ENCODE measurements around the gene CPN2. TPM values are rescaled to one million over a fixed set of nuclear protein-coding genes. Genes with fewer than 3 reads are reported as not detected.

Gene CPN2
- total RNA-seq, 1 donor: not detected

GRCh38 chr3:194368918-194369317, 17.8 kb upstream of the CPN2 start:
- H3K4me3 ChIP-seq (ENCODE audit: low read depth, low read length): no peak overlapping the region
- no peak for TF ChIP-seq CTCF (IDR thresholded peaks at IDR 0.05; ENCODE audit: insufficient read depth, low read length)
- no peak for DNase-seq (ENCODE audit: low read depth)

GRCh38 chr3:194367992-194368841, 17.1 kb upstream of the CPN2 start:
- no peak for TF ChIP-seq CTCF (IDR thresholded peaks at IDR 0.05; ENCODE audit: insufficient read depth, low read length)
- no peak overlapping the region for H3K4me3 ChIP-seq (ENCODE audit: low read depth, low read length)
- DNase-seq (ENCODE audit: low read depth): peak; percentile 77

- no peak for DNase-seq (ENCODE audit: low read depth)
- H3K4me3 ChIP-seq (ENCODE audit: low read depth, low read length): no peak overlapping the region
- no peak for TF ChIP-seq CTCF (IDR thresholded peaks at IDR 0.05; ENCODE audit: insufficient read depth, low read length)
These were observed 14.9 kb upstream of the CPN2 start for GRCh38 chr3:194365978-194366490.

- no peak for DNase-seq (ENCODE audit: low read depth)
- no peak overlapping the region for H3K4me3 ChIP-seq (ENCODE audit: low read depth, low read length)
- TF ChIP-seq CTCF (IDR thresholded peaks at IDR 0.05; ENCODE audit: insufficient read depth, low read length): no peak
These were observed 14.4 kb upstream of the CPN2 start for GRCh38 chr3:194365526-194365925.

GRCh38 chr3:194364652-194365434, 13.7 kb upstream of the CPN2 start:
- peak; percentile 57 for DNase-seq (ENCODE audit: low read depth)
- no peak overlapping the region for H3K4me3 ChIP-seq (ENCODE audit: low read depth, low read length)
- TF ChIP-seq CTCF (IDR thresholded peaks at IDR 0.05; ENCODE audit: insufficient read depth, low read length): no peak

GRCh38 chr3:194364314-194364651, 13.2 kb upstream of the CPN2 start:
- no peak for DNase-seq (ENCODE audit: low read depth)
- TF ChIP-seq CTCF (IDR thresholded peaks at IDR 0.05; ENCODE audit: insufficient read depth, low read length): no peak
- H3K4me3 ChIP-seq (ENCODE audit: low read depth, low read length): no peak overlapping the region

Measured in fibroblast of the aortic adventitia (primary cell).